ENCODE data around the gene UBASH3B.
A peak's percentile ranks its signal among the peaks of the same experiment; 100 is the strongest.
"Not testable (repeated sequence)": the region's sequence is repeated elsewhere in the genome, so short reads cannot be mapped to it uniquely, and the experiment has no call there.

UBASH3B gene, protein sequence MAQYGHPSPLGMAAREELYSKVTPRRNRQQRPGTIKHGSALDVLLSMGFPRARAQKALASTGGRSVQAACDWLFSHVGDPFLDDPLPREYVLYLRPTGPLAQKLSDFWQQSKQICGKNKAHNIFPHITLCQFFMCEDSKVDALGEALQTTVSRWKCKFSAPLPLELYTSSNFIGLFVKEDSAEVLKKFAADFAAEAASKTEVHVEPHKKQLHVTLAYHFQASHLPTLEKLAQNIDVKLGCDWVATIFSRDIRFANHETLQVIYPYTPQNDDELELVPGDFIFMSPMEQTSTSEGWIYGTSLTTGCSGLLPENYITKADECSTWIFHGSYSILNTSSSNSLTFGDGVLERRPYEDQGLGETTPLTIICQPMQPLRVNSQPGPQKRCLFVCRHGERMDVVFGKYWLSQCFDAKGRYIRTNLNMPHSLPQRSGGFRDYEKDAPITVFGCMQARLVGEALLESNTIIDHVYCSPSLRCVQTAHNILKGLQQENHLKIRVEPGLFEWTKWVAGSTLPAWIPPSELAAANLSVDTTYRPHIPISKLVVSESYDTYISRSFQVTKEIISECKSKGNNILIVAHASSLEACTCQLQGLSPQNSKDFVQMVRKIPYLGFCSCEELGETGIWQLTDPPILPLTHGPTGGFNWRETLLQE

DNA sequence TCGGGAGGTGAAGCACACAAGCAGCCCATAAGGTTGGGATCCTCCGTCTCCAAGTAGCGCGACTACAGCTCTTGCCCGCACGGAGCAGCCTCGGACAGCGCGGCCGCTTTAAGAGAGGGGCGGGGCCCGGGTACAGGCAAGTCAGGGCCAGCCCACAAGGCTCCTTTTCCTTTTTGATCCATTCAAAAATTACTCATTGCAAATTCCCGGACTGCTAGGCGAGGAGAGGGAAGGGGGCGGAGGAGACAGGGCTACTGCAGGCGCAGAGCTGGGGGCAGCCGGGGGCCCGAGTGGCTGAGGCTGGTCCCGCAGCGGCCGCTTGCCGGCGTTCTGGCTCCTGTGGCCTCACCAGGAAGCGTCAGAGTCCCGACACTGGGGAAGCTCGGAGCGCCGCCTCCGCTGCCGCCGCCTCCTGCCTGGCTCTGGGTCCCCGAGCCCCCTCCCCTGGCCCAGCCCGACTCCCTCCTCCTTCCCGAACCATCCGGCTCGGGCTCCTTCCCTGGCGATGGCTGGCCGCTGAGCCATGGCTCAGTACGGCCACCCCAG lies at the start of gene UBASH3B:
UBASH3B (plus strand) TSS at position 196 of the 546 bp plus-strand sequence; CDS start at position 524, 328 bp downstream.
- DNase-seq: peak; percentile 55

DNA sequence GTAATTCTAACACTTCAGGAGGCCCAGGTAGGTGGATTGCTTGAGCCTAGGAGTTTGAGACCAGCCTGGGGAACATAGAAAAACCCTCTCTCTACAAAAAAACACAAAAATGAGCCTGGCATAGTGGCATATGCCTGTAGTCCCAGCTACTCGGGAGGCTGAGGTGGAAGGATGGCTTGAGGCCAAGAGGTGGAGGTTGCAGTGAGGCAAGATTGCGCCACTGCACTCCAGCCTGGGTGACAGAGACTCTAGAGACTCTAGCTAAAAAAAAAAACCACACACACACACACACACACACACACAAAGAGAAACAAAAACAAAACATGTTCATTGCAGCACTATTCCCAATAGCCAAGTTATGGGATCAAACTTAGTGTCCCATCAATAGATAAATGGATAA lies 48.4 kb upstream of the UBASH3B start:
- not testable (repeated sequence) for DNase-seq

DNA sequence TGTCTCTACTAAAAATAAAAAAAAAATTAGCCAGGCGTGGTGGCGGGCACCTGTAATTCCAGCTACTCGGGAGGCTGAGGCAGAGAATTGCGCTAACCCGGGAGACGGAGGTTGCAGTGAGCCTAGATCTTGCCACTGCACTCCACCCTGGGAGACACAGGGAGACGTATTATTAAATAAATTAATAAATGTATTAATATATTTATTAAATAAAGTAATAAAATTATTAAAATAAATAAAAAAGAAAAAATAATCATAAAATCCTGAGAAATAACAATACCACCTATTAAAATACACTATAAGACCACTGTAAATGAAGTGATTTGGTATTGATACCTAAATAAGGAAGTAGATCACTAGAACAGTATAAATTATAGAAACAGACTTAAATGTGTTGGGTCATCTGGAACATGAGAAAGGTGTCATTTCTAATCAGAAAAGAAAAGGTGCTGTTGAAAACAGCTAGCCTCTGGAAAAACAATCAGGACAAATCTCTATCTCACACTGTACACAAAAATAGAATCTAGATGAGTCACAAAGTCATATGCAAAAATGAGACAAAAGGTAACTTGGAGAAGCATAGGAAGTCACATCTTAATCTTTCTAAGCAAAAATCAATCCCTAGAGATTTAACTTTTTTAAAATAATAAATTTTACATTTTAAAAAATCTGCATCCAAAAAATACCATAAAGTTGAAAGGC lies 43.2 kb upstream of the UBASH3B start:
- no peak for DNase-seq

DNA sequence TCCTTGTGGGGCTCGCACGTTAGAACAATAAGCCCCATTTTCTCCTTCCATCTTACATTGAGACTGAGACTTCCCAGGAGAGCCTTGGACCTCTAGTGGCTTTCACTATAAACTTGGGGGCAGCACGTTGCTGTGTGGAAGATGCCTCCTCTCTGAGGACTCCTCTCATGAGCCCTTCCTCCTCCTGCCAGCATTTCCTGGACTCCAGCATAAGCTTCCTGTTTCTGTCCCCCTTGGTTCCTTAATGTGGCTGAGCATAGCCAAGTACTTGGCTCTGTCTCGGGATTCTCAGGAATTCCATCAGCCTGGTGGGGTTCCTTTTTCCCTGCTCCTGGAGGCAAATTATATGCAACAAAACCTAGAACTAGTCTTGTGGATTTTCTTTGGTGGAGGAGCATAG lies 38.8 kb upstream of the UBASH3B start:
- DNase-seq: no peak

DNA sequence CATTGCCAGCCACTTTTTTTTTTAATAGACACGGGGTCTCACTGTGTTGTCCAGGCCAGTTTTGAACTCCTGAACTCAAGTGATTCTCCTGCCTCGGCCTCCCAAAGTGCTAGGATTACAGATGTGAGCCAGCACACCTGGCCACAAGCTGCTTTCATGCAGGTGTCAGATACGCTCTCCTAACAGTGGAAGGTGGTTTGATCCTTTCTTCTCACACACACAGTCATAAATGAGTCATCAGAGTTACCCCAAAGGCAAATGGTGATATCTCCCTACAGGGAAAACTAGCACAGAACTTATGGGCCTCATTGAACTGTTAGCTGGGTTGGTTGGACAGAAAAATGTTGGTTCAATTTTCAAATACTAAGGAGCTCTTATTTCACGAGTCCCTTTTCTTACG lies 38.2 kb upstream of the UBASH3B start:
- DNase-seq: no peak

DNA sequence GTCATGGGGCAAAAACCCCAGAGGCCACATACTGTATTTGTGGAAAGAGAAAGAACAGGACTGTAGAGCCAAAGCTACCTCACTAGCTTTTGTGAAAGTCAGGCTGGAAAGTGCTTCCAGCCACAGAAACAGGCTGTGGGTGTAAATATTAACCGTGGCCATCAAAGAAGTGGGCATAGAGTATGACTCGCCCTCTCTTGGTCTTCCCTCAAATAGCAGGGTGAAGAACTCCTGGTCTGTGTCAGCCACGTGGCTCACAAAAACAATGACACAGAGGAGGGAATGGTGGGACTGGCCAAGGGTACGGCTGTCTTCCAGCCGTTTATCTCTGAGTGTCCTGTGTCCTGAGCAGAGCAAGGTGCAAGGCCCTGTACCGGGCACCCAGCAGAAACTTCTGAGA lies 37.6 kb upstream of the UBASH3B start:
- no peak for DNase-seq

DNA sequence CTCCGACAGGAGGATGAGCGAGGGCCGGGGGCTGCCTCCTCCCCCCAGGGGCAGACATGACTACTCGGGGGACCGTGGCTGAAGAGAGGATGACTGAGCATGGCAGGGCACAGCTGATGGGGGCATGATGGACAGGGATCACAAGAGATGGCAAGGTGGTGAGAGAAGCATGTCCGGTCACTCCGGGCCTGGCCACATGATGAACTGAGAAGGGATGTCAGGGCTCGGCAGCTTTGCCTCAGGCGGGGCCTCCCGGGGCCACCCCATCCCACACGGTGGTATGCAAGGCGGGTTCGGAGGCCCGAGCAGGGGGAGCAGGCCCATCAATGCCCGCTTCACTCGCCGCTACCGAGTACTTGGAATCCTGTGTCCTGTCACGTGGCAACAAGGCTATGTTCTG lies 36.6 kb upstream of the UBASH3B start:
- no peak for DNase-seq

DNA sequence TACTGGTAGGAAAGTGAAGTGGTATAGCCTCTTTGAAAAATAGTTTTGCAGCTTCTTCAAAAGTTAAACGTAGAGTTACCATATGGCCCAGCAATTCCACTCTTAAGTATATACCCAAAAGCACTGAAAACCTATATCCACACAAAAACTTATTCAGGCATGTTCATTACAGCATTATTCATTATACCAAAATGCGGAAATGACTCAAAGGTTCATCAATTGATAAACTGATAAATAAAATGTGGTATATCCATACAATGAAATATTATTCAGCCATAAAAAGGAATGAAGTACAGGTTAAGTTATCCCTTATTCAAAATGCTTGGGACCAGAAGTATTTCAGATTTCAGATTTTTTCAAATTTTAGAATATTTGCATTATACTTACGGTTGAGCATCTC lies 35.8 kb upstream of the UBASH3B start:
- DNase-seq: no peak

DNA sequence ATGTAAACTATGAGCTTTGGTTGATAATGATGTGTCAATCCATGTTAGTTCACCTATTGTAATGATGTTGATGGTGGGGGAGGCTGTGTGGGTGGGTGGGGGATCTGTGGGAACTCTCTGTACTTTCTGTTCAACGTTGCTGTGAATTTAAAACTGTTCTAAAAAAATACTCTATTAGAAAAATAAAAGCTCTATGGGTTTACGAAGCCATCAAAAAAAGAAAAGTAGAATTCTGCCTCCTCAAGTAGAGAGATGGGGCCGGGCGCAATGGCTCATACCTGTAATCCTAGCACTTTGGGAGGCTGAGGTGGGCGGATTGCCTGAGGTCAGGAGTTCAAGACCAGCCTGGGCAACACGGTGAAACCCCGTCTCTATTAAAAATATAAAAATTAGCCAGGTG lies 30.0 kb upstream of the UBASH3B start:
- DNase-seq: not testable (repeated sequence)

DNA sequence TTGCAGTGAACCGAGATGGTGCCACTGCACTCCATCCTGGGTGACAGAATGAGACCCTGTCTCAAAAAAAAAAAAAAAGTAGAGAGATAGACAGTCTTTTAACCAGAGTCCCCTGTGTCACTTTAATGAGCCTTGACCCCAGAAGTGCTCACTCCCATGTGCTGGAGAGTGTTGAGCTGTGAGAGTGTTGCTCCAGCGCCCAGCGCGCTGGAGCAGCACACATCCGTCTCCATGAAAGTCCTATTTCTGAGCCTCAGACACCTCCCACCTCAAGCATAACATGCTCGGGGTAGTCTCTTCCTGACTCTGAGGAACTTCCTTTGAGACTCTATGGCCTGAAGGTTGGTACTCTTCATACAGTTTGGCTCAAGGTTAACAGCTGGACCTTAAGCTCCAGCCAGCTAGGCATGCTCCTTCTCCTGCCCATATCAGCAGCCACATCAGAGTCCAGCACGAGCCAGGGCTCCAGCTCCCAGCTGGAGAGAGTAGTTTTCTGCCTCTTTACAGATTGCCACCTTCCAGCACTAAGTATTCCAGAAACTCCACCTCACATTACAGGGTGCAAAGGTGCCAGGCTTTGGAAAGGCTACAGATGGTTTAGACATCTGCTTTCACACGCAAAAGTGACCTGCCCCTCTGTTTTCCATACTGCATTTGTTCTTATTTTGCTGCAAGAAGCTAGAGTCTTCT lies 29.4 kb upstream of the UBASH3B start:
- DNase-seq: no peak

DNA sequence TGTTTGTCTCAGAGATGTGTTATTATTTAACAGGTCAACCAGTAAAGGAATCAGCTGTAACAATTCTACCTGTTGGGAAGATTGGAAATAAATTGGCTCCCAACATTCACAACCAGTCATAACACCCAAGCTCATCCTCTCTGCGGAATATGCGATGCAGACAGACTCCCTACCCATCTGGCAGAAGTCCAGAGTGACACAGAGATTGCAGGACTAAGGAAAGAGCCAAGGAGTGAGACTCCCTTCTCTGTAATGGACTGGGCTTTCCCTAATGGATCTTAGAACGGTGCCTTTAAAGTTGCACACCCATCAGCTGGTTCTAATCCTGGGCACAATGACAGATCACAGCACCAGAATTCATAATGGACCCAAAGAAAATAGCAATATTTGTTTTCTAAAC lies 27.8 kb upstream of the UBASH3B start:
- no peak for DNase-seq

DNA sequence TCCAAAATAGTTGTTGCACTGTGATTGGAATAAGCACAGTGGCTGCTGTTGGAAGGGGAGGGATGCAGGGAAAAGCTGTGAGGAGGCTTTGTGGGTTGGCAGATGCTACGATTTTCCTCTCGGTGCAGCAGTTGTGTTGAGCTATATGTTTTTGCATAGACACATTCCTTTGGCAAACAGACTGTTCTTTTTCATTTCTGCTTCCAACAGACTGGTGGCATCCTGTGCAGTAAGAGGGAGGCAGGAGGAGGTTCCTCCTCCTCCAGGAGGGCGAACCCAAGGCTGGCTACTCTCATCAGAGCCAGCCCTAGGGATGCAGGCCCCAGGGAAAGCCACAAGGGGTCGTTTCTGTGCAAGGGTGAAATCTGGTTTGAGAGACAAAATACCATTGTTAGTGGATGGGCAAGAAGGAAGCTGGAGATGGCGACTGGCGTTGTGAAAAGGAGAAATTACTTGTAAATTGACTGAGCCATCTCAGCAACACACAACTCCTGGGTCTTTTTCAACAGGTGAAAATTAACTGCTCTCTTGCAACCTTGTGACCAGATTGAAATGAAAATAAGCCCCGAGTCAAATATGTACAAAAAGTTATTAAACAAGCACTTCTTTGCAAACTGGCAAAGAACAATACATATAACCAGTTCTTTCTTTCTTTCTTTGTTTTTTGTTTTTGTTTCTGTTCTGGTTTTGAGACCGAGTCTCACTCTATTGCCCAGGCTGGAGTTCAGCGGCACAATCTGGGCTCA lies 26.5 kb upstream of the UBASH3B start:
- peak; percentile 54 for DNase-seq

DNA sequence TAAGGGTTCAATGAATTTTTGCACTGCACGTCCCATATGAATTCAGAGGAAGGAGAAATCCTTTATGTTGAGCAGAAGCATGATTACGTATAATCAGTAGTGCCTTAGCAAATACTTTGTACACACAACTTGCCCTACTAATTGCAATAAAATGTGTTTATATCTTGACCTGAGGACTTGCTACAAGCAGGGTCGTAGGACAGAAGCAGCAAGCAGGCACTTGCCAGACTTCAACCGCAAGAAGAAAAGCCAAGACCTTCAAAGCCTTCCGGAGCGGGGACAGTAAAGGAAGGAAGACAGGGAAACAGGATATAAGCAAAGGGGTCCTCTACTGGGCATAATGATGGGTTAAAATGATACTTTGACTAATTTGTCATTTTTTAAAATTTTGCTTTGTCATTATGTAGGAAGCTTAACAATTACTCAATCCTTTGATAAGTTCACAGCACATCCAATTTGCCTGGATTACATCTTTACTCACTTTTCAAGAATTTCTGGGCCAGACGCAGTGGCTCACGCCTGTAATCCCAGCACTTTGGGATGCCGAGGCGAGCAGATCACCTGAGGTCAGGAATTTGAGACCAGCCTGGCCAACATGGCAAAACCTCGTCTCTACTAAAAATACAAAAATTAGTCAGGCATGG lies 23.2 kb upstream of the UBASH3B start:
- no peak for DNase-seq

DNA sequence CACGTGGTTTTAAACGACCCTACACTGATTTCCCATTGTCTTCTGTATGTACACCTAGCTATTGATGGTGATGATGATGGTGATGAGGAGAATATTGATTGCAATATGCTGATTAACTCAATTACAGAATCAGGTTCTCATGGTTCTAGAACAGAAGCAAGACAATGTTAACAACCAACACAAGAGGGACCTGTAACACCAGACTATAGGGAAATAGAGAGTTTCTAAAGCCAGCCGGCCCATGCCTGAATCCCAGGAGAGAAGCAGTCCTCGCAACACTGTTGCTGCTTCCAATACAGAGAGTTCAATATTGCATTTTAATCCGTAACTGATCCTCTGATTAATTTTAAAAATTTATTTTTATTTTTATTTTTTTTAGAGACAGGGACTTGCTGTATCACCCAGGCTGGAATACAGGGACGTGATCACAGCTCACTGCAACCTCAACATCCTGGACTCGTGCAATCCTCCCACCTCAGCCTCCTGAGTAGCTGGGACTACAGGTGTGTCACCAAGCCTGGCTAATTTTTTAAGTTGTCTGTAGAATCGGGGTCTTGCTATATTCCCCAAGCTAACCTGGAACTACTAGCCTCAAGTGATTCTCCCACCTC lies 22.2 kb upstream of the UBASH3B start:
- DNase-seq: no peak

DNA sequence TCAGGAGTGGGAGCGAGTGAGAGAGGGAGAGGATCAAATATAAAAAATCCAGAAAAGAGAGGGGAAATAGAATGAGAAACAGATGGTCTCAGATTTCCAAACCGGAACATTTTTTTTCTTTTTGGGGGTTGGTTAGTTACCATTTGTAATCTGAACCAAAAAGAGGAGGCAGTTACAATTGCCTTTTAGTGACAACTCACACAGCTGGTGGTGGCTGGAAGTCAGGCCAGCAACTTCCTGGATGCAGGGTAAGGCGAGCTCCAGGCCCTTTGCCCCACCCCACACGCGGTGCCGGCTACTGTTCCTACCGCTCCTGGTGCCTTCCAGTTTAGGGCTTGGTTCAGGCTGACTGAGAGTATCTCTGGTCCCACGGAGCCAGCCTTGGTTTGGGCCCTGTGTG lies 21.0 kb upstream of the UBASH3B start:
- DNase-seq: no peak

DNA sequence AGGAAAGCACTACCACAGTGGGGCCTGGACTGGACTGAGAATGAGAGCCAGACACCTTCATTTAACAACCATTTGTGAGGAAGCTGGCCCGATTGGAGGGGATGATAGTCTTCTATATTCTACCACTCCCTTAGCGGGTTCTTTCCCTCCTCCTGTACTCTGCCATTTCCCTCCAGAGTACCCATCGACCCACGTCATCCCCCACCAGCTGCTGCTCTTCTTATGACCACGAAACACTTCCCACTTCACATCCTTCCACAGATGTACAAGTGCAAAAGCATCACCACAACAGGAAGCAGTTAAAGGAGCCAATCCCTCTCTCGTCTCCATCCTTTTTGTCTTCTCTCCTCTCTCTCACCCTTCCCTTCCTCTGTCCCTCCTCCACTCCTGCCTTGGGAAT lies 18.0 kb upstream of the UBASH3B start:
- DNase-seq: no peak

DNA sequence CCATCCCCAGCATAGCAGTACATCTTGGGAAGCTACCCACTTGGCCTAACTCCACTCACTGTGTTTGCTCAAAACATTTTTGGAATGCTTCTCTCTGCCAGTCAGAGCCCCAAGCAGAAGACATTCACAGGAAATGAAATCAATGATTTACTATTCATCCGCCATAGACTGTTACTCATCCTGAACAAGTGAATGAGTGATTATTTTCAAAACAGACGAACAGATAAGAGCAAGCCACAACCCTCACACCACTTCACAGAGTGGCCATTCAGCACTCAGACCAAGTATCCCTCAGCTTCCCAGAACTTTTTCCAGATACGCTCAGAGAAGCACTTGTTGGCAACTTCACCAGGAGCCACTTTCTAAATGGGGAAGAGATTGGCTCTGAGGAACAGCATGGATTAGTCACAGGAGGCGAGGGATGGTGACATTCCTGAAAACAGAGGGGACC lies 13.0 kb upstream of the UBASH3B start:
- no peak for DNase-seq

DNA sequence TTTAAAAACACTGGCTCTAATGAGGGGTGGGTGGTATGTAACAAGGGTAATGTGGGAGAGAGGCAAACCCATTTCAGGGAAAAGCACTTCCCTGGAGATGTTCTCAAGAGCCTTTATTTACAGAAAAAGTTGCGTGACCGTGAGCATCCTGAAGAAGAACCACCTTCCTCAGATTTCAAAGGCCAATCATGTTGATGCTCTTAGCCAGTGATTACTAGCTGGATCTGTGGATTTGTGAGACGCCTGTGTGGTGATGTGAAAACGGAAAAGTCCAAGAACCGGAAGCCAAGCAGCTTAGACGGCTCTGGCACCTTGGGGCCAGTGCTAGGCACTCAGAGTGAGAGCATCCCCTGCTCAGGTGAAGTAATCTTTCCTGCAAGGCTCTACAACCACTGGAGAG lies 12.6 kb upstream of the UBASH3B start:
- DNase-seq: no peak

DNA sequence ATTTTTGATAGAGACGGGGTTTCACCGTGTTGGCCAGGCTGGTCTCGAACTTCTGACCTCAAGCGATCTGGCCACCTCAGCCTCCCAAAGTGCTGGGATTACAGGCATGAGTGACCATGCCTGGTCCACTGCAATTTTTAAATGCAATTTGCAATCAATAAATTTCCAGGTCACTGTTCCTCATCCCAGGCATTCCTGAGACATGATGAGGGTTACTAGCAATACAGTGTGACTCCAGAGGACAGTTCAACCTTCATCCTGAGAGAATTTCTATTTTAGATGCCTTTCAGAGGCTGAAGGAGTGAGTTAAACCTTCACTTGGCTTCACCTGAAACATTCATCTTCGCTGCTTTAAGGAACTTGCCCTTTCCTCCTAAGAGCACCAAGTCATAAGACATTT lies 9.7 kb upstream of the UBASH3B start:
- DNase-seq: no peak

DNA sequence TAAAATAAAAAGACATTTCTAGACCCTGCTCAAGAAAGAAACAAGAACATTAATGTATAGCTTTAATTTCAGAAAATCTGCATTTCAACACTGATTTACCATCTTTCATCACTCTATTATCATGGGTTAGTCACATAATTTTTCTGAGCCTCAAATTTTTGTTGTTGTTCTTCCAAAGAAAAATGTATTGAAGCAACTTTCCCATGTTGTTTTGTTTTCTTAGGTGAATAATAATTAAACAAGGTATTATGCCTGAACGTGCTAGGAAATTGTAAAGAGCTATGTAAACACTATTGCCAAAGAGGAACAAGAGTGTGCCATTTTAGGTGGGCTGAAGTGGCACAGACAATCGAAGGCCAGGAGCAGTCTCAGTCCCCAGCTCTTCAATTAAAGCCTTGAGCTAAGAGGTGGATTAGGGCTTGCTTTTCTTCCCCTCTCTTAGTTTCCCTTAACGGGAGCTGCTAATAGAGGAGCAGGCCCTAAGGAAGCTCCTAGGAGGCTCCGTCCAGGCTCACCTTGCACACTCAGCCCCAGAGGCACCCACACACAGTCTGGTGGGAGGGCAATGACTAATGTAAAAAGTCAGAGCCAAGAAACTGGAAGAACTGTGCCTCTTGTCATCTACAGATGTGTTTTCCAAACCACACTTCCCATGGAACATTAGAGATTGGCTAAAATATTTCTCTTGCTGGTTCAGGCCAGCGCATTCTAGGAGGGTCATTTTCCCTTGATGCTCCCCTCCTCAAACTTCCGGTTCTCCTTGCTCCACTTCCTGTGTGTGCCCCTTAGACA lies 8.8 kb upstream of the UBASH3B start:
- no peak for DNase-seq
